HCT116 (cell line): Measurements from ENCODE around the gene GNAO1. TPM values are rescaled to one million over a fixed set of nuclear protein-coding genes. Genes with fewer than 3 reads are reported as not detected.

Experiments used
- ATAC-seq: fragments of 200-7000 bp; cut with Tn5 transposase; 2 replicates; pipeline ENCODE4 v1.9.1; 2020; ENCODE audit warnings: mild to moderate bottlenecking, moderate library complexity
- BruUV-seq: library from RNA; stranded (reverse); fragments of 400-500 nt; replicated peaks from 2 replicates; lab custom pipeline; 2021; lab: Mats Ljungman, UMichigan
- CTCF ChIA-PET: fragments of 300-600 bp; sonication (Branson Sonifier 250); formaldehyde crosslinking; loops from one replicate; lab custom pipeline; 2021; ENCODE audit warnings: antibody characterized with exemption; lab: Charles Lee
- POLR2A ChIA-PET: fragments of 300-600, 350-600 bp; sonication (Branson Sonifier 250); formaldehyde crosslinking; loops from one replicate; lab custom pipeline; 2021; ENCODE audit warnings: antibody characterized with exemption; lab: Charles Lee
- RAD21 ChIA-PET, 2 experiments: fragments of 300-600 bp; sonication (Branson Sonifier 250); formaldehyde crosslinking; loops; one replicate each; lab custom pipeline; 2023; ENCODE audit warnings: low total read pairs in 2 of 2; ENCODE audit not compliant: uncharacterized antibody in 2 of 2, unreplicated experiment in 2 of 2, low non-redundant PET in 1 of 2; lab: Charles Lee
- DNase-seq: peaks from one replicate; pipeline ENCODE4 v3.0.0-alpha.2; 2010; ENCODE audit warnings: low read depth, low spot score
- H2AFZ ChIP-seq: fragments of 200-600 bp; shearing (Covaris generic), sonication (generic); 2 replicates; pipeline ENCODE4 v1.6.1; 2017; ENCODE audit warnings: low read depth, mixed run types, mixed read lengths, antibody characterized with exemption, low read length; ENCODE audit not compliant: poor library complexity, severe bottlenecking
- H3K27ac ChIP-seq: 2 replicates; pipeline ENCODE4 v1.5.1; 2012; ENCODE audit warnings: low read depth, low read length
- H3K27me3 ChIP-seq: fragments of 200-600 bp; sonication (generic); 2 replicates; pipeline ENCODE4 v1.6.1; 2016; ENCODE audit warnings: mixed run types, low read length, mixed read lengths; ENCODE audit not compliant: insufficient read depth
- H3K36me3 ChIP-seq, 2 experiments: fragments of 200-500 bp in 1 of 2; fragments of 200-600 bp in 1 of 2; sonication (Bioruptor generic) in 1 of 2; sonication (generic) in 1 of 2; 2 replicates each; pipeline versions ENCODE4 v1.5.1 to v1.6.1; 2014 to 2016; ENCODE audit warnings: low read length in 2 of 2, inconsistent platforms in 1 of 2, mixed read lengths in 1 of 2, mixed run types in 1 of 2; ENCODE audit not compliant: insufficient read depth in 2 of 2, control insufficient read depth in 1 of 2
- H3K4me1 ChIP-seq, 2 experiments: fragments of 200-600 bp in 1 of 2; sonication (generic) in 1 of 2; 2 replicates each; pipeline versions ENCODE4 v1.5.1 to v1.6.1; 2012 to 2017; ENCODE audit warnings: low read length in 2 of 2, inconsistent platforms in 1 of 2, mild to moderate bottlenecking in 1 of 2, mixed read lengths in 1 of 2, mixed run types in 1 of 2, moderate library complexity in 1 of 2; ENCODE audit not compliant: insufficient read depth in 2 of 2, control insufficient read depth in 1 of 2
- H3K4me2 ChIP-seq: fragments of 200-600 bp; sonication (generic); 2 replicates; pipeline ENCODE4 v1.6.1; 2017; ENCODE audit warnings: mixed run types, low read length, mixed read lengths
- H3K4me3 ChIP-seq, 2 experiments: fragments of 200-600 bp in 1 of 2; sonication (generic) in 1 of 2; replicated peaks in 1 of 2; 2 replicates each; pipeline ENCODE4 v1.5.1; 2011 to 2016; ENCODE audit warnings: low read length in 2 of 2, control low read depth in 1 of 2, low read depth in 1 of 2, mild to moderate bottlenecking in 1 of 2, mixed read lengths in 1 of 2, mixed run types in 1 of 2
- H3K79me2 ChIP-seq: fragments of 200-600 bp; sonication (generic); 2 replicates; pipeline ENCODE4 v1.6.1; 2017; ENCODE audit warnings: mild to moderate bottlenecking, mixed run types, low read length, moderate library complexity, mixed read lengths; ENCODE audit not compliant: insufficient read depth
- H3K9ac ChIP-seq: fragments of 200-600 bp; sonication (generic); 2 replicates; pipeline ENCODE4 v1.6.1; 2016; ENCODE audit warnings: low read length, mixed read lengths
- H3K9me2 ChIP-seq: fragments of 200-600 bp; sonication (generic), shearing (Covaris generic); 2 replicates; pipeline ENCODE4 v1.6.1; 2017; ENCODE audit warnings: mixed run types, mild to moderate bottlenecking, moderate library complexity; ENCODE audit not compliant: insufficient read depth
- H3K9me3 ChIP-seq, 2 experiments: fragments of 200-500 bp in 1 of 2; fragments of 200-600 bp in 1 of 2; sonication (Bioruptor generic) in 1 of 2; sonication (generic) in 1 of 2; 2 replicates each; pipeline ENCODE4 v1.6.1; 2014 to 2017; ENCODE audit warnings: low read length in 2 of 2, mixed read lengths in 2 of 2, inconsistent platforms in 1 of 2, low read depth in 1 of 2, mild to moderate bottlenecking in 1 of 2, mixed run types in 1 of 2, moderate library complexity in 1 of 2; ENCODE audit not compliant: control insufficient read depth in 1 of 2, insufficient read depth in 1 of 2
- H4K20me1 ChIP-seq: fragments of 200-600 bp; sonication (generic), shearing (Covaris generic); 2 replicates; pipeline ENCODE4 v1.6.1; 2017; ENCODE audit warnings: mixed run types, mild to moderate bottlenecking, moderate library complexity; ENCODE audit not compliant: insufficient read depth
- CBX3 ChIP-seq: IDR thresholded peaks from 2 replicates; pipeline ENCODE4 v1.6.1; 2012; ENCODE audit warnings: low read depth
- CTCF ChIP-seq, 3 experiments: fragments of 200-600 bp in 1 of 3; sonication (generic) in 1 of 3; IDR thresholded peaks in 2 of 3; conservative IDR thresholded peaks in 1 of 3; 2 replicates each; pipeline ENCODE4 v1.5.1; 2012 to 2017; ENCODE audit warnings: low read depth in 2 of 3, low read length in 2 of 3, antibody characterized with exemption in 1 of 3, borderline replicate concordance in 1 of 3, control low read depth in 1 of 3, mild to moderate bottlenecking in 1 of 3, mixed read lengths in 1 of 3, mixed run types in 1 of 3, moderate library complexity in 1 of 3; ENCODE audit not compliant: insufficient read depth in 1 of 3
- EGR1 ChIP-seq: IDR thresholded peaks from 2 replicates; pipeline ENCODE4 v1.6.1; 2012; ENCODE audit warnings: low read depth
- EZH2 ChIP-seq: fragments of 200-600 bp; sonication (generic); IDR thresholded peaks from 2 replicates; pipeline ENCODE4 v1.6.1; 2017; ENCODE audit warnings: antibody characterized with exemption, mixed run types
- FOSL1 ChIP-seq: IDR thresholded peaks from 2 replicates; pipeline ENCODE4 v1.6.1; 2012; ENCODE audit warnings: low read depth
- JUND ChIP-seq: IDR thresholded peaks from 2 replicates; pipeline ENCODE4 v1.6.1; 2012
- POLR2A ChIP-seq: IDR thresholded peaks from 2 replicates; pipeline ENCODE4 v1.7.0; 2011; ENCODE audit warnings: borderline replicate concordance; ENCODE audit not compliant: insufficient read depth, insufficient read length; ENCODE audit errors: extremely low read depth
- POLR2AphosphoS5 ChIP-seq: IDR thresholded peaks from 2 replicates; pipeline ENCODE4 v1.6.1; 2011; ENCODE audit warnings: mild to moderate bottlenecking, low read depth, low read length, moderate library complexity
- REST ChIP-seq: IDR thresholded peaks from 2 replicates; pipeline ENCODE4 v1.6.1; 2012; ENCODE audit warnings: low read depth
- SRF ChIP-seq: IDR thresholded peaks from 2 replicates; pipeline ENCODE4 v1.6.1; 2012; ENCODE audit warnings: low read depth
- TCF7L2 ChIP-seq: IDR thresholded peaks from 2 replicates; pipeline ENCODE4 v1.7.0; 2011; ENCODE audit warnings: borderline replicate concordance, inconsistent platforms; ENCODE audit not compliant: insufficient read depth, insufficient read length; ENCODE audit errors: extremely low read depth
- ZFX ChIP-seq: fragments of 450-650 bp; IDR thresholded peaks from 2 replicates; pipeline ENCODE4 v1.6.1; 2017
- ZNF274 ChIP-seq: fragments of 200-500 bp; sonication (Bioruptor generic); IDR thresholded peaks from 2 replicates; pipeline ENCODE4 v1.6.1; 2014; ENCODE audit warnings: mild to moderate bottlenecking, low read depth, low read length, inconsistent platforms
- intact Hi-C: fragments of 100-400 bp; cut with micrococcal nuclease; formaldehyde crosslinking; loops from 2 replicates; pipeline ENCODE4 v1.10.0; 2022
- total RNA-seq: library from RNA; stranded (reverse); gene quantifications from one replicate; pipeline ENCODE4 v1.2.1, GENCODE V29; 2021; ENCODE audit not compliant: unreplicated experiment
- TF ChIP-seq, protein P1 (sequence below): IDR thresholded peaks from 2 replicates; pipeline ENCODE4 v1.6.1; 2011; ENCODE audit warnings: mild to moderate bottlenecking, low read length, moderate library complexity; ENCODE audit not compliant: insufficient replicate concordance; ENCODE audit errors: extremely low read depth
- TF ChIP-seq, protein P2 (sequence below): IDR thresholded peaks from 2 replicates; pipeline ENCODE4 v1.6.1; 2012

Gene GNAO1
- total RNA-seq, 1 experiment from 2014 or later = 0.12 TPM

GRCh38 chr16:56143666-56144065, 47.6 kb upstream of the GNAO1 start:
- Histone ChIP-seq H3K27ac (no peak overlapping the region), H3K36me3 (no peaks in the 10 kb centered on the region), H3K4me2 (no peak overlapping the region), H3K4me1 (no peaks in the 10 kb centered on the region), H3K4me3 (no peak overlapping the region), H3K9me3 (no peaks in the 10 kb centered on the region), H4K20me1 (no peaks in the 10 kb centered on the region; the same call in 1 of the 2 replicates), H2AFZ (no peak overlapping the region), H3K27me3 (peaks cover 69% of the 10 kb centered on the region), H3K9me2 (no peaks in the 10 kb centered on the region), H3K79me2 (no peaks in the 10 kb centered on the region), H3K9ac (no peak overlapping the region)
- no peak for ATAC-seq
- POLR2A ChIA-PET = no interaction called here
- CTCF ChIA-PET = no interaction called here
- TF ChIP-seq POLR2A = no peak
- TF ChIP-seq TCF7L2 = no peak
- no peak for TF ChIP-seq POLR2AphosphoS5
- TF ChIP-seq, protein P1, sequence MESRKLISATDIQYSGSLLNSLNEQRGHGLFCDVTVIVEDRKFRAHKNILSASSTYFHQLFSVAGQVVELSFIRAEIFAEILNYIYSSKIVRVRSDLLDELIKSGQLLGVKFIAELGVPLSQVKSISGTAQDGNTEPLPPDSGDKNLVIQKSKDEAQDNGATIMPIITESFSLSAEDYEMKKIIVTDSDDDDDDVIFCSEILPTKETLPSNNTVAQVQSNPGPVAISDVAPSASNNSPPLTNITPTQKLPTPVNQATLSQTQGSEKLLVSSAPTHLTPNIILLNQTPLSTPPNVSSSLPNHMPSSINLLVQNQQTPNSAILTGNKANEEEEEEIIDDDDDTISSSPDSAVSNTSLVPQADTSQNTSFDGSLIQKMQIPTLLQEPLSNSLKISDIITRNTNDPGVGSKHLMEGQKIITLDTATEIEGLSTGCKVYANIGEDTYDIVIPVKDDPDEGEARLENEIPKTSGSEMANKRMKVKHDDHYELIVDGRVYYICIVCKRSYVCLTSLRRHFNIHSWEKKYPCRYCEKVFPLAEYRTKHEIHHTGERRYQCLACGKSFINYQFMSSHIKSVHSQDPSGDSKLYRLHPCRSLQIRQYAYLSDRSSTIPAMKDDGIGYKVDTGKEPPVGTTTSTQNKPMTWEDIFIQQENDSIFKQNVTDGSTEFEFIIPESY = no peak
- no peak for TF ChIP-seq FOSL1
- TF ChIP-seq ZNF274 = no peak
- no peak for TF ChIP-seq JUND
- no peak for TF ChIP-seq CBX3
- TF ChIP-seq EGR1 = no peak
- no peak for TF ChIP-seq REST
- TF ChIP-seq, protein P2, sequence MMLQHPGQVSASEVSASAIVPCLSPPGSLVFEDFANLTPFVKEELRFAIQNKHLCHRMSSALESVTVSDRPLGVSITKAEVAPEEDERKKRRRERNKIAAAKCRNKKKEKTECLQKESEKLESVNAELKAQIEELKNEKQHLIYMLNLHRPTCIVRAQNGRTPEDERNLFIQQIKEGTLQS = no peak
- TF ChIP-seq EZH2 = no peak
- TF ChIP-seq ZFX = no peak
- no peak for TF ChIP-seq SRF
- no peak for TF ChIP-seq CTCF (IDR thresholded peaks at IDR 0.05 in 2 of 3, conservative IDR thresholded peaks at IDR 0.05 in 1 of 3; ENCODE audit: borderline replicate concordance in 1 of 3, insufficient read depth in 1 of 3, low read depth in 2 of 3, low read length in 2 of 3)
- intact Hi-C loops = no loop called here
- RAD21 ChIA-PET = no interaction called here
- BruUV-seq = no TSS peak
- no peak for DNase-seq
